GM19452 (cell line): ENCODE results near the gene OSBPL5.
"Not testable (repeated sequence)": the region's sequence is repeated elsewhere in the genome, so short reads cannot be mapped to it uniquely, and the experiment has no call there.

Experiments used
- ATAC-seq: cut with Tn5 transposase; IDR thresholded peaks from one replicate; pipeline ENCODE4 v1.9.1; 2021; ENCODE audit not compliant: unreplicated experiment

Gene OSBPL5

DNA sequence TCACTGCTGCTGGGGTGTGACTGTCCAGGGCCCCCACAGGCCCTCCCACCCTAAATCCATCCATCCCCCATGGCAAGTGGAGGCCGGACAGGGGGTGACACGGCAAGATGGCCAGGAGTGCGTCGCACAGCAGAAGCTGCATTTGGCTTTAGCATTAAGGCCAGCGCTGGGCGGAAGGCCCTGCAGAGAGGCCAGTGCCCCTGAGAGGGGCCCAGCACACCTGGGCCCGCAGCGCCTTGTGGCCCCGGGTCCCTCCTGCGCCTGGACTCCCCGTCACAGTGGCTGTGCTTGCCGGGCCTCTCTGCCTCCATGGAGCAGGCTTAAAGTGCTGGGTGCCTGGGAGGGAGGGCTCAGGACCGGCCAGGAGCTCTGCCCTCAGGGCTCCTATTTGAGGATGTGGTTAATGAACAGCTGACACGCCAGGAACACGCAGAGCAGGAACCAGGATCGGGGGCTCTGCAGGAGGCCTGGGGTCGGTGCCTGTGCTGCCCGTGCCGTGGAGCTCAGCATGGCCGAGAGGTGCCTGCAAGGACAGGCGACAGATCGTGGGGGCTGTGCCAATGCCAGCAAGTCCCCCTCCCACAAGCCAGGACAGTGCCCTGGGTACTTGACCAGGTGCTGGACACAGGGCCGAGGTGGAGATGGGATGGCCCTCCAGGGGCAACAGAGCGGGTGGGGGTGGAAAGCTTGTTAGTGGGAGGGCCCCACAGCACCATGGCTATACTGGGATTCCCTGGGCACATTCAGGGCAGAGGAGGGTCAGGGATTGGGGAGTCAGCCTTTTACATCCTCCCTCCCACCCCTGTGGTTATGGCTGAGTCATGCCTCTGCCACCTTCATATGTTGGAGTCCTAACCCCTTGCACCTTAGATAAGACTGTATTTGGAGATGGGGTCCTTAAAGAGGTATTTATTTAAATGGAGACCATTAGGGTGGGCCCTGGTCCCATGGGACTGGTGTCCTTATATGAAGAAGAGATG lies 77.0 kb downstream of the OSBPL5 start:
- no peak for ATAC-seq

DNA sequence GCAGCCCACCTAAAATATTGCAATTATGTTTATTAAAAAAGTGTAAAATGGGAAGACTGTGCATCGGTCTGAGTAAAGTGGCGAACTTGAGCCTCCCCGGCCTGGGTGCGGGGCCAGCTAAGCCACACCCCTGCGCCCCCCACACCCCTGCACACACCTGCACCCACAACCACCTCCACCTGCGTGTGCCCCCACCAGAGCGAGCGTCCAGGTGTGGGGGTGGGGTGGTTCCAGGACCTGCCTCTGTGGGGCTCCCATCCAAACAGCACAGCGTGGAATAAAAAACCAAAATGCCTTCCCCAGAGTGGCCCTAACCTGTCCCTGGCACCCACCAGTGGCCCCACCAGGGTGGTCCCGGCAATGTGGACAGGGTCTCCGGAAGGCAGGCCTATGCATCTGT lies 77.7 kb downstream of the OSBPL5 start:
- ATAC-seq: no peak

DNA sequence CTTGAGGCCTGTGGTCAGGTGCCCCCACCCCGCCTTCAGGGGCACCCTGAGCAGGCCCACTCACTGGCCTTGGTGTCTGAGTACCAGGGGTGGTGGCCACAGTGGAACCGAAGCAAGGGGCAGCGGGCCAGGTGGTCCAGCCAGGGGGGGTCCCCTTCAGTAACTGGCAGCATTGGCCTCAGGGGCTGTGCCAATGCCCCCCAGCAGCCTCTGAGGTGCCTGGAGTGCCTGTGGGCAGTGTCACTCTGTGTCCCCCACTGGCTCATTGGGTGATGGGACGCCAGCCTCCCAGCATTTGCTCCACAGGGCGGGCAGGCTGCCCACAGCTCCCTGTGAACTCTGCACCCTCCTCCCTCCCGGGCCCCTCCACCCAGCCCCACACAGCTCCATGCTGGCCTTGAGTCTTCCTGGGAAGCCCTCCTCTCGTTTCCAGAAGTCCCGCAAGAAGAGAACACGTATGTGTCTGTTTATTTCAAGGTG lies 78.4 kb downstream of the OSBPL5 start:
- no peak for ATAC-seq

DNA sequence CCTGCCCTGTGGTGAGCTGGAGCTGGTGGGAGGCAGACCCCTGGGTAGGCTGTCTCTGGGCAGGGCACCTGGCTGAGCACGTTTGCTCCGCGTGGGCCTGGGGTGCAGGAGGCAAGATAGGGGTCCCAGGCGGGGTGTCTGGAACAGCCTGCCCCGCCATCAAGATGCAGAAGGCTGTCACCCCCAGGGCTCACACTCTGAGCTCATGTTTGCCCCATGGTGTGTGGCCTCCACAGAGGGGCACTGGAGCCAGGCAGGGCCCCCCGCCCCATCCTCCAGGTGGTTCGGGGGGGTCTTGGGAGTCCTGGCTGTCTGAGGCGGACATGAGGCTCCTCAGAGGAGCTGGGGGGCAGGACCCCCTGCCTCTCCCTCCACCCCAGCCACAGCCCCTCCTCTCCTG lies 79.0 kb downstream of the OSBPL5 start:
- no peak for ATAC-seq

DNA sequence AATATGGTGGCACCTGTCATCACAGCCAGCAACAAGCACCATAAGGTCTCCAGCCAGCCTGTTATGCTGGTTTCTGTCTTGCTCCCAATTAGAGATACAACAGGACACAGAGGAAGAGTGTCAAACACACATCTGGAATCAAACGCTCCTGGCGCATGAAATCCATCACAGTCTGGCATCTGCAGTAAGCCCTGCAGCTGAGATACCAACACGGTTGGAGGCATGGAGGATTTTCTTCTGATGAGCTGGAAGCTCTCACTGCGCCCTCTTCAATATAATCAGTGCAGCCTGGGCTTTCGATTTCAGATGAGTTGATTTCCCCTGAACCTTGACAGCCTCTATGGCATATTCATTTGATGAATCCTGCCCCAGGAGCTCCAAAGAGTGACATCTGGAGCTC lies 80.1 kb downstream of the OSBPL5 start:
- no peak for ATAC-seq

DNA sequence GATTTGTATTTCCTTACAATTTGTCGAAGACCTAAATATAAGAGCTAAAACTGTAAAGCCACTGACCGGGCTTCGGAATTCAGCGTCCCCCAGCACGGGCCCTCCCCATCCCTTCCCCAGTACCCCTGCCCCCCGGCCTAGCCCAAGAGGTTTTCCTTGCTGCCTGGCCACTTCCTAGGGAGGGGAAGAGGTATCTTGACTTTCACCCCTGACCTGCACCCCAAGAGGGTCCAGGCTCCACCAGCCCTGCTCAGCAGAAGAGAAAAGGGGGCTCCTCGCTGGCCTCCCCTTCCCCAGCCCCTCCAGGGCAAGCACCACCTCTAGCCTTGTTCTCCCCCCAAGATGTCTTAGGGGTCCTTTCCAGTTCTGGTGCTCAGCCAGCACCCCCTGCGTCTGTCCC lies 81.8 kb downstream of the OSBPL5 start:
- no peak for ATAC-seq

DNA sequence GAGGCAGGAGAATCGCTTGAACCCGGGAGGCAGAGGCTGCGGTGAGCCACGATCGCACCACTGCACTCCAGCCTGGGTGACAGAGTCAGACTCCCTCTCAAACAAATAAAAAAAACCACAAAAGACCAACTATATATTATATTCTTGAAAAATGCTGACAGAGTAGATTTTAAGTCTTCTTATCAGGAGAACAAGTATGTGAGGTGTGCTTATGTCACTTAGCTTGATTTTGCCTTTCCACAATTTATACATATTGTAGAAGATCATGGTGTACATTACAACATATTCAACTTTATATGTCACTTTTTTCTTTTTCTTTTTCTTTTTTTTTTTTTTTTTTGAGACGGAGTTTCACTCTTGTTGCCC lies 83.7 kb downstream of the OSBPL5 start:
- ATAC-seq: no peak

DNA sequence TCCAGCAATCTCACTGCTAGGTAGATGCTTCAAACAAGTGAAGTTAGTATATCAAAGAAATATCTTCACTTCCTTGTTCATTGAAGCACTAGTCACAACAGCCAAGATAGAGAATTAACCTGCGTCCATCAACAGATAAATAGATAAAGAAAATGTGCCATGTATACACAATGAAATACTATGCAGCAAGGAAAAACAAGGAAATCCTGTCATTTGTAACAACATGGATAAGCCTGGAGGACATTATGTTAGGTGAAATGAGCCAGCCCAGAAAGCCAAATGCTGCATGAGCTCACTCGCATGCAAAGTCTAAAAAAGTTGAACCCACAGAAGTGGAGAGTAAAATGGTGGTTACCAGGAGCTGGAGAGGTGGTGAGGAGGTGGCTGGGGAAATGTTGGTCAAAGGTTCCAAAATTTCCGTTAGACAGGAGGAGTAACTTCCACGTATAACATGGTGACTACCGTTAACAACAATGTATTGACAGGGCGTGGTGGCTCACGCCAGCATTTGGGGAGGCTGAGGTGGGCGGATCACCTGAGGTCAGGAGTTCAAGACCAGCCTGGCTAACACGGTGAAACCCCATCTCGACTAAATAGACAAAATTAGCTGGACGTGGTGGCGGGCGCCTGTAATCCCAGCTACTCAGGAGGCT lies 84.3 kb downstream of the OSBPL5 start:
- ATAC-seq: no peak

DNA sequence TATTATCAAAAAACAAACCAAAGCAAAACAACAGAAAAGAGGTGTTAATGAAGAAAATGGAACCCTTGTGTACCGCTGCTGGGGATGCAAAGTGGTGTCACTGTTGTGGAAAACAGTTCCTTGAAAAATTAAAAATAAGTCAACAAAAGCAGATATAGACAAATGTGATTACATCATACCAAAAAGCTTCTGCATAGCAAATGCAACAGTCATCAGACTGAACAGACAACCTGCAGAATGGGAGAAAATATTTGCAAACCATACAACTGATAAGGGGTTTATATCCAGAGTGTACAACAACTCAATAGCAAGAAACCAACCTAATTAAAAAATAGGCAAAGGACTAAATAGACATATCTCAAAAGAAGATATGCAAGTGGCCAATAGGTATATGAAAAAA lies 85.0 kb downstream of the OSBPL5 start:
- ATAC-seq: no peak

DNA sequence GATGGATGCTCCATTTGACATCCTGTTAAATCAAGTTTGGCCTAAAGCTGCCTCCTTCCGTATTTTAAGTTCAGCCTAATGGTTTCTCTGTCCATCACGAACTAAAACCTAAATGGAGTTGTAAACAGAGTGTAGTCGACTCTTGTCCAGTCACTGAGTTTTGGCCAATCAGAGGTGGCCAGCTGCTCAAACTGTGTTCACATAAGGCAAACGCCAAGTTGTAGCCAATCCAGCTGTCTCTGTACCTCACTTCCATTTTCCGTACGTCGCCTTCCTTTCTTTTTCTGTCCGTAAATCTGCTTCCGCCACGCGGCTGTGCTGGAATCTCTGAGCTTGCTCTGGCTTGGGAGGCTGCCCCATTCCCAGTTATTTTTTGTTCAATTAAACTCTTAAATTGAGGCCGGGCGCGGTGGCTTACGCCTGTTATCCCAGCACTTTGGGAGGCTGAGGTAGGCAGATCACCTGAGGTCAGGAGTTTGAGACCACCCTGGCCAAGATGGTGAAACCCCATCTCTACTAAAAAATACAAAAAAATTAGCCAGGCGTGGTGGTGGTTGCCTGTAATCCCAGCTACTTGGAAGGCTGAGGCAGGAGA lies 87.2 kb downstream of the OSBPL5 start:
- no peak for ATAC-seq

DNA sequence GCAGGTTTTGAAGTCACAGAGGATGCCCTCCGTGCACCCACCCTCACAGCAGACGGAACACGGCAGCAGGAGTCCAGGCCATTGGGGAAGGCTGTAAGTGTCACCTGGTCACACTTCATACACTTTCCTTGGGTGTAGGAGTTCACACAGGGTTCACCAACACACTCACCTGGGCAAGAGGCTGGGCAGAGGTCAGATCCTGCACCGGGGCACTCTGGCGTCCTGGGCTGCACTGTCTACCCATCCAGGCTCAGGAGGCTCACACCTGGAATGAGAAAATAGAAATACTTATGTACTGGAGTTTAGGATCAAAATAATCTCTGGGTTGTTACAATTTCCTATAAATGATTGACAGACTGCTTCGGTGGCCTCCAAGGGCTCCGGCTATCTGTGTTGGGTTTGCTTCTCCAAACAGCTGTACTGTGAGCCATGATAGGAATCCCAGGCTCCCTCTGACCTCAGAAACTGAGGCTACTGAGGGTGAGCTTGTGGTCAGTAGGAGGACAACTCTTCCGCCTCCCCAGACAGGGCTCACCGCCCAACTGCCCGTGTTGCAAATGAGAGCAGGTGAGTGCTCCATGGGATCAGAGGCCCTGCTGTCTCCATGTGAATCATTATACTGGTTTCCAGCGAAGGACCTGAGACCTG lies 87.8 kb downstream of the OSBPL5 start:
- ATAC-seq: no peak

DNA sequence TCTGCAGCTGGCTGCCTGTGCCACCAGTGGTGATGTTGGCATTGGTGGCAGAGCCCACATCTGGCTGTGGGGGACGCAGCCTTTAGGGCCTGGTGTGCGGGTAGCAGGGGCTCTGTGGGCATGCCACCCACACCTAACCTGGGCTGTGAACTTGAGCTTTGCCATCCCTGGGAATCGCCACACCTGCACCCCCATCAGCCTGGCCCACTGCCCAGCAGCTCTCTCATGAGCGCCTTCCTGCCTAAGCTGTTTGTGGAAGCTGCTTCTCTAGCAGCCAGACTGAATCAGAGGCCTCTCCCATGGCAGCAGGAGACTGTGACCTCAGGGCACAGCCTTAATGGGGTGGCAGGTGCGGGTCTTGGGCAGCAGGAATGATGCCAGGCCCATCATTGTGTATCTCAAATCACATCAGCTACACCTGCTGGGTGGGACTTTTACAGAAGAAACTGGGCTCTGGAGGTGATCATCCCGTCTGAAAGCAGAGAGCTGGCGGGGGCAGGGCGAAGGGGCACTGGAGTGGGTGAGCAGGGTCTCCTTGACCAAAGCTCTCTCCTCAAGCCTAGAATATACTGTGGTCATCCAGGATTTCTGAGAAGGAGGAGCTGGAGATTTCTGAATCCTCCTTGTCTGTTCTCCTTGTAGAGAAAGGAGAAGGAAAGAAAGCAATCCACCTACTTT lies 90.1 kb downstream of the OSBPL5 start:
- ATAC-seq: no peak

DNA sequence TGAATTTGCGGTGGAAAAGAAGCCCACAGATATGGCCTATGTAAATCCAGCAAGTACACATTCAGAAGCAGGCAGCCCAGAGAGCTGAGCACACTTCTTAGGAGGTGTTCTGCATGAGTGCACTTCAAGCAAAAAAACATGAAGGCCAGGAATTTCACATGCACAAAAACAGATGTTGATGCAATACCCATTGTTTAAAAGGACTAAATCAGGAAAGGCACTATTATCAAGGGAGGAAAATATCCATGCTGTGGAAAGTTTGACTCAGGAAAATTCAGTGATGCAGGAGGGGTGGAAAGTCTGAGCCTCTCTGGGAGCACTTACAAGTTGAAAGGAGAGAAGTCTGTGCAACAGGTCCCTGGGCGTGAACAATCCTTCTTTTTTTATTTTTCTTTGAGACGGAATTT lies 92.1 kb downstream of the OSBPL5 start:
- ATAC-seq: no peak

DNA sequence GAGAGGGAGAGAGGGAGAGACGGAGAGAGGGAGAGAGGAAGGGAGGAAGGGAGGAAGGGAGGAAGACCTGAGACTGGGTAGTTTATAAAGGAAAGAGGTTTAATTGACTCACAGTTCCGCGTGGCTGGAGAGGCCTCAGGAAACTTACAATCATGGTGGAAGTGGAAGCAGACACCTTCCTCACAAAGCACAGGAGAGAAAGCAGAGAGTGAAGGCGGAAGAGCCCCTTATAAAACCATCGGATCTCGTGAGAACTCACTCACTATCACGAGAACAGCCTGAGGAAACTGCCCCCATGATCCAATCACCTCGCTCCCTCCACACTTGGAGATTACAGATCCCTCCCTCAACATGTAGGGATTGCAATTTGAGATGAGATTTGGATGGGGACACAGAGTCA lies 95.7 kb downstream of the OSBPL5 start:
- ATAC-seq: no peak

DNA sequence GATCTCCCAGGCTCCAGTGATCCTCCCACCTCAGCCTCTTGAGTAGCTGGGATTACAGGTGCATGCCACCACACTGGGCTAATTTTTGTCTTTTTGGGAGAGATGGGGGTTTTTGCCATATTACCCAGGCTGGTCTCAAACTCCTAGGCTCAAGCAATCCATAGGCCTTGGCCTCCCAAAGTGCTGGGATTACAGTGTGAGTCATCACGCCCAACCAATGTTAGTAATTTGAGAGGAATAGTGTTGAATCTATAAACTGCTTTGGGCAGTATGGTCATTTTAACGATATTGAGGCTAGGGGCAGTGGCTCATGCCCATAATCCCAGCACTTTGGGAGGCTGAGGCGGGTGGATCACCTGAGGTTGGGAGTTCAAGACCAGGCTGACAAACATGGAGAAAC lies 98.8 kb downstream of the OSBPL5 start:
- ATAC-seq: not testable (repeated sequence)

DNA sequence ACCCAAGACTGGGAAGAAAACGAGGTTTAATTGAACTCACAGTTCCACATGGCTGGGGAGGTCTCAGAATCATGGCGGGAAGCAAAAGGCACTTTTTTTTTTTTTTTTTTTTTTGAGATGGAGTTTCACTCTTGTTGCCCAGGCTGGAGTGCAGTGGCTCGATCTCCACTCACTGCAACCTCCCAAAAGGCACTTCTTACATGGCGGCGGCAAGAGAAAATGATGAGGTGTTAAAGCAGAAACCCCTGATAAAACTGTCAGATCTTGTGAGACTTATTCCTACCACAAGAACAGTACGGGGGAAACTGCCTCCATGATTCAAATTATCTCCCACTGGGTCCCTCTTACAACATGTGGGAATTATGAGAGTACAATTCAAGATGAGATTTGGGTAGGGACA lies 100.4 kb downstream of the OSBPL5 start:
- ATAC-seq: not testable (repeated sequence)

DNA sequence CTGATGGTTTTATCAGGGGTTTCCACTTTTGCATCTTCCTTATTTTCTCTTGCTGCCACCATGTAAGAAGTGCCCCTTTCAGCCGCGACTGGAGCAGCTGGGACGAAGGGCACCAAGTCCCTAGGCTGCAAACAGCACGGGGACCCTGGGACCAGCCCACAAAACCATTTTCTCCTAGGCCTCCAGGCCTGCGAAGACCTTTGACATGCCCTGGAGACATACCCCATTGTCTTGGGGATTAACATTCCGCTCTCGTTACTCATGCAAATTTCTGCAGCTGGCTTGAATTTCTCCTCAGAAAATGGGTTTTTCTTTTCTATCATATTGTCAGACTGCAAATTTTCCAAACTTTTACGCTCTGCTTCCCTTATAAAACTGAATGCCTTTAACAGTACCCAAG lies 101.2 kb downstream of the OSBPL5 start:
- ATAC-seq: not testable (repeated sequence)

DNA sequence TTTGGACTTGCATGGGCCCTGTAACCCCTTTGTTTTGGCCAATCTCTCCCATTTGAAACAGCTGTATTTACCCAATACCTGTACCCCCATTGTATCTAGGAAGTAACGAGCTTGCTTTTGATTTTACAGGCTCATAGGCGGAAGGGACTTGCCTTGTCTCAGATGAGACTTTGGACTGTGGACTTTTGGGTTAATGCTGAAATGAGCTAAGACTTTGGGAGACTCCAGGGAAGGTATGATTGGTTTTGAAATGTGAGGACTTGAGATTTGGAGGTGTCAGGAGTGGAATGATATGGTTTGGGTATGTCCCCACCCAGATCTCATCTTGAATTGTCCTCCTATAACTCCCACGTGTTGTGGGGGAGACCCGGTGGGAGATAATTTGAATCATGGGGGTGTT lies 101.7 kb downstream of the OSBPL5 start:
- ATAC-seq: not testable (repeated sequence)

DNA sequence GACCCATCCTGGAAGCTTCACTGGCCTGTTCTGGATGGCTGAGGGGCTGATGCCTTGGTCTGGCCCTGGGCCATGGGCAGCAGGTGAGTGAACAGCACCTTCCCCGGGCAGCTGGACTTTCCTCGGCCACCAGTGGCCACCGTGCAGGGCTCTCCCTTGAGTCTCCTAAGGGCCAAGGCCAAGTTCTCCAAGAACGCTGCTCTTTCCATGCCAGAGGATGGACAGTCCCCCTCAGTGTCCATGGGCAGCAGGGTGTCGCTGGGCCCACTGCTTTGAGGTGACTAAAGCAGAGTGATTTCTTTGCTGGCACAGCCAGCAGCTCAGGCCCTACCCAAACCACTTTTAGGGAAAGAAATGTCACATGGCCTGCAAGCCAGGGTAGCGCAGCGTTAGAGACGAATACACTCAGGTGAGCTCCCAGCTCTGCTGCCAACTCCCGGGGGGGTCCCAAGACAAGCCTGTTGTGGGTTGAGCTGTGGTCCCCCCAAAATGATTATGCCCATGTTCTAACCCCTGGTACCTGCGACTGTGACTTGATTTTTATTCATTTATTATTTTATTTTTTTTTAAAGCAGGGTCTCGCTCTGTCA lies 104.6 kb downstream of the OSBPL5 start:
- no peak for ATAC-seq
